Myocyte (in vitro differentiated cells): ENCODE results near the gene SFMBT1. TPM values are rescaled to one million over a fixed set of nuclear protein-coding genes. Genes with fewer than 3 reads are reported as not detected.
"Not testable (repeated sequence)": the region's sequence is repeated elsewhere in the genome, so short reads cannot be mapped to it uniquely, and the experiment has no call there.

ENCODE experiments used
- DNase-seq: peaks from one replicate; pipeline ENCODE4 v3.0.0-alpha.2; 2012; ENCODE audit warnings: low read depth
- total RNA-seq: library from RNA; depleted of rRNA; stranded (reverse); fragments of >200 nt; gene quantifications from 2 replicates; pipeline ENCODE4 v1.2.3, GENCODE V29; 2014

The SFMBT1 gene
- total RNA-seq, 1 donor from 2014 or later = 8.1 TPM

DNA sequence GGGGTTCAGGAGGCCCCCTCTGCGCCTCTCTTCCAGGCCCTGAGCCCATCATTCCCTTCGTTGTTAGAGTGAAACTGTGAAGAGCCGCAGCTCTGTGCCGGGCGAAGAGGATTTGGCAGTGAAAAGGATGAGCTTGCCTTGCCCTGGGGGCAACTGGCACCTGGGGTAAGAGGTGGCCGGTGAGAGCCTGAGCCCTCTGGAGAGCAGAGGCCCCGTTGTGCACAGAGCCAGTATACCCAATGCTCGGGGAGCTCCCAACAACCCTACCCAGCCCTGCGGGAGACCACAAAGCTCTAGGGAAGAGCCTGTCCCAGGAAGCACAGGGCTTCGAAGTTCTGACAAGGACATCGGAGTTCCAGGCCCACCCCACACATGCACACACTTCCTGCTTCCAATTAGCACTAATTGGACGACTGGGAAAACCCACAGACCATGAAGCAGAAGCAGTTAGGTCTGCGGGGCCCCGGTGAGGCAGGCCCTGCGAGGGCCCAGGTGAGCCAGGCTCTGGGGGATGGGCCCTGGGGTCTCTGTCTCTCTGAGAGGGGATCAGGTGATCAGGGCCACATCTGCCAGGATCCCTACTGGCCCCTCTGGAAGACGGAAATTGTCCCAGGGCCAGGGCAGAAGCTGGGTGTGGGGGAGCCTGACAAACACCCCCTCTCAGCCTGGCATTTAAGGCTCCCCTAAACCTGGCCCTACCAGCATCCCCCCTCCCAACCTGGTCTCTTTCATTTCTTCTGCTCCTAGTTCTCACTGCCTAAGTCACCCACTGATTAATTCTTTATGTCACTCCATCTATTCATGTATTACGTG lies 27.9 kb upstream of the SFMBT1 start:
- no peak for DNase-seq

GRCh38 chr3:53072653-53073552 lies 27.0 kb upstream of the SFMBT1 start:
- DNase-seq = peak; percentile 78

DNA sequence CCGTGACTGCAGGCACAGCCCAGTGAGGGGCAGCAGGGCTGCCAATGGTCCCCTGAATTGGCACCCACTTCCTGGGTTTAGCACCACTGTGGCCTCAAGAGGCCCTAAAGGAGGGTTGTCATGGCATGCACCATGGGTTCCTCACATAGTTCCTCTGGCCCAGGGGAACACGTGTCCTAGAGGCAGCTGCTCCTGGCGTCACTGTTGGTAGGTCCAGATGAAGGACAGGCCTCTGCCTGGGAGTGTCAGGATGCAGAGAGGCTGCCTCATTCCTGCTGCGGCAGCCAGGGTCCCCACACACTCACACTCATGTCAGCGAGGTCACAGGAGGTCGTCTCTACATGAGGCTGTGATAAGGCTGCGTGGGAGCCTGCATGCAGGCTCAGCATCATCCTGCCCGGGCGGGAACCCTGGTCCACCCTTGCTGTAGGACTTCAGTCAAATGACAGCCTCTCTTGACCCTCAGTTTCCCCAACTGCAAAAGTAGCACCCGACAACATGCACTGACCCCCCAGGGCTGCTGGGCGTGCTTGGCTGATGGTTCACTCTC lies 26.1 kb upstream of the SFMBT1 start:
- no peak for DNase-seq

DNA sequence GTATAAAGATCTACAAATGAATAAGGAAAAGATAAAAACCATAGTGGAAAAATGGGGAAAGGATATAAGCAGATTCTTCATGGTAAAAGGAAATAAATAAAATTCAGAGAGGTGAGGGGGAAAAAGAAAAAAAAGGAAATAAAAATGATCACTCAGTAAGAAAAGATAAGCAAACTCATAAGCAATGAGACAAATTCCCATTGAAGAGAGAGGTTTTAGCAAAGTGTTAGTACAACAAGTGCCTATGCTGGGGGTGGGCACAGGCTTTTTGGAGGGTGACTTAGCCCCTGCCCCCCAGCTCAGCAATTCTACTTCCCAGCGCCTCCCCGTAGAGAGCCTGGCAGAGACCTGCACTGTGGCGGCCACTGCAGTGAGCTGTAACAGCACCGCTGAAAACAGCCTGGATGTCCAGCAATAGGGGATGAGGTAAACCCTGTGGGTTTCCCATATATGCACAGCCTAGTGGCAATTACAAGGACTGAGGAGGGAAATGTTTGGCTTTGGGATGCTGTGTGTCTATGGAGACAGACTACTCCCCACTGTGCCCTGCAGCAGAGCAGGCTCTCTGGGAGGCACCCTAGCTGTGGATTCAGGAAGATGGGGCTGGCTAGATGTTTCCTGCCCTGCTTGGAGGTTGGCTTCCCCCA lies 23.7 kb upstream of the SFMBT1 start:
- no peak for DNase-seq

DNA sequence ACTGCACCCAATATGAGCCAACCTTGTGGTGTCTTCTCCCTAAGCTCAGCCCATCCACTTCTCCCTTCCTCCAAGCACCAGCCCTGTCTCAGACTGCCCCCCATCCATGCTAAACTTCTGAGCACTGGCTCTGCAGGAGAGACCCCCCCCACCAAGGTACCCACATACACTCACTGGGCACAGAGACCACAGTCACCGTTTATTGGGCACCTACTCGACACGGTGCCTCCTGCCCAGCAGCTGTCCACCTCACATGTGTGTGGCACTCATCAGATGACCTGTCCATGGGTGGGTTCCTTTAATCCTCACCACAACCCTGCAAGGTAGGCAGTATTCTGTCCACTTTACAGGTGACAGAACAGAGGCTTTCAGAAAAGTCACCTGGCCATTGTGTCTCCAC lies 22.3 kb upstream of the SFMBT1 start:
- no peak for DNase-seq

DNA sequence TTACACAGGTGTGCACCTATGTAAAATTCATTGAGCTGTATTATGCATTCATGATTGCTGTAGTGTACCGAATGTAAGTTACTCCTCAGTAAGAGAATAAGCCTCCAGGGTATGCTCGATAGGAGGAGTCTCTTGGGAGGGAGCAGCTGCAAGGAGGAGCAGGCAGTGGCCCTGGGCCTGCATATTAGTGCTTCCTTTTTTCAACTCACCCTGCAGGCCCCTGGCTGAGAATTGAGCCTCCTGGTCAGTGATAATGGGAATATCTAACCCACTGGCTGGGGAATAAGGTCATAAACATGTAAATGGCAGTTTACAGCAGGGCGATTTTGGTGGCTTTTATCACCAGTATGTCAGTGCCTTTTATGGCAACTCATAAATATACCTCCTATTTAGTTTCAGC lies 21.7 kb upstream of the SFMBT1 start:
- peak; percentile 23 for DNase-seq

DNA sequence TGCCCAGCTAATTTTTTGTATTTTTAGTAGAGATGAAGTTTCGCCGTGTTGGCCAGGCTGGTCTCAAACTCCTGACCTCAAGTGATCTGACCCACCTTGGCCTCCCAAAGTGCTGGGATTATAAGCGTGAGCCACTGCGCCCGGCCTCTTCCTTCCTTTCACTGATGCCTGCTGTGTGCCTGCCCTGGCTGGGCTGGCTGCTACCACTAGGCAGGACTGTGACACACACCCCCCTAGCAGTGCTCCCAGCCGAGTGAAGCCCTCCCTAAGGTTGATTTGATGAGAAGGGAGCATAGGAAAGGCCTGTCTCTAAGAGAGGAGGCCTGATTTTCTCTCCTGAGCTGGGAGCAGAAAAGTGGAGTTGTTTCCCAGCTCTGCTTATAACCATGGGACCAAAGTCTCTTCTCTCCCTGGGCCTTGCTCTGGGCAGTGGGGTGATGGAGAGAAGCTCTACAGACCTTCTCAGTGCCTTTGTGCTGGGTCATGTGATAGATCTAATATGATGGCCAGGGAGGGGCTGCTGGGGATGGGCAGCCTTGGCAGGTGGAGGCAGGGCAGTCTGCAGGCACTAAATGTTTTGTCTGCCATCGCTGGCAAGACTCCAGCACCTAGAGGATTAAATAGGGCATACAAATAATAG lies 20.1 kb upstream of the SFMBT1 start:
- DNase-seq = no peak

DNA sequence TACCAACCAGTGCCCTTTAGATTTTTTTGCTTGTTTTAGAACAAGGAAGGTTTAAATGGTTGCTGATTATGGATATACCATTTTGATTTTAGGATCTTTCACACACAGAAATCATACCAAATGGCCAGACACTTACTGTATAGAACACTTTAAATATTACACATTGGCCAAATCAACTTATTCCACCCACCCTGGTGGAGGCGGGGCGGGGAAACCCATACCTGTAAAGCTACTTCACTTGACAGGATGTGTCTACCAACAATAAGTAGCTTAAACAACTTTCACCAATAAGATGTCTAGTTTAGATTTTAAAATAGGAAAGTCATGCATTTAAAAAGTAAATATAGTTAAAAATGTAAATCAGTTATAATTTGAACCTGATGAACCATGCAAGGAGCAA lies 17.0 kb upstream of the SFMBT1 start:
- no peak for DNase-seq

DNA sequence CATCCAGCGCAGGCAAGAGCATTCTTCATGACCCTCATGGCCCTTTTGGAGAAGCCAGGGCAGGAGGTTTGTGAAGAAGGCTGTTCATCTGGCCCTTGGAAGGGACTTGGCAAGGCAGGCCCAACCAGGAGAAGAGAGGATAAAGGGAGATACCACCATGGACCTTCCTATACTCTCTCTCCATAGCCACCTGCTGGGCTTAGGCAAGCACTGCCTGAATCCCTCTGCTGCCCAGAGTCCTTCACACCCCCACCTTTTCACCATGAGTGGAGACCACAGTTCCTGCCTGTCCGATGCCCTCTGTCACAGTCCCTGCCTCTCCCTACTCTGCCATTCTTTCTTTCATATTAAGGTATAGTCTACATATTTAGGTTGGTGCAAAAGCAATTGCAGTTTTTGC lies 10.6 kb upstream of the SFMBT1 start:
- DNase-seq = peak; percentile 23

DNA sequence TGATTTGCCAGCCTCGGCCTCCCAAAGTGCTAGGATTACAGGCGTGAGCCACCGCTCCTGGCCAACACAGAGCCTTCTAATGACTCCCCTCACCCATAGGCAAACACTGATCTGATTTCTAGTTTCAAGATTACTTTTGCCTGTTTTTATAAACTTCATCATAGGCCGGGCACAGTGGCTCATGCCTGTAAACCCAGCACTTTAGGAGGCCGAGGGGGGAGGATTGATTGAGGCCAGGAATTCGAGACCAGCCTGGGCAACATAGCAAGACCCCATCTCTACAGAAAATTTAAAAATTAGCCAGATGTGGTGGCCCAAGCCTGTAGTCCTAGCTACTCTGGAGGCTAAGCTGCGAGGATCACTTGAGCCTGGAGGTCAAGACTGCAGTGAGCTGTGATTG lies 8.4 kb upstream of the SFMBT1 start:
- DNase-seq = not testable (repeated sequence)

- DNase-seq = no peak
Measured at GRCh38 chr3:53051929-53052328, 6.1 kb upstream of the SFMBT1 start.

DNA sequence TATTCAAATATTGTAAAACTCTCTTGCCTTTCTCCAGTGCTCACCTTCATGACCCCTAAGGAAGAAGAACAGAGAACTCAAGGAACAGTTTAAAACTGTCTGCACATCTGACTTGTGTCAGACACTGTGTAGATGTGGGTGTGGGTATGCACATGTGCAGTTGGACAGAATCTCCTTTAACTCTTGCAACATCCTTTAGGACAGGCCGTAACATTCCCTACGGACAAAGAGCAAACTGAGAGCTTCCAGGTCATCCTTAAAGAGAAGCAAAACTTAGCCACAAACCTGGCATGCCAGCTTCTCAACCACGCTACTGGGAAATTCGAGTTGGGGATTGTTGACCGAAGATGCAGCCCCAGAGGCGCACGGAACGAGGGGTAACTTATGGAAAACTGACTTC lies 4.1 kb upstream of the SFMBT1 start:
- no peak for DNase-seq

DNA sequence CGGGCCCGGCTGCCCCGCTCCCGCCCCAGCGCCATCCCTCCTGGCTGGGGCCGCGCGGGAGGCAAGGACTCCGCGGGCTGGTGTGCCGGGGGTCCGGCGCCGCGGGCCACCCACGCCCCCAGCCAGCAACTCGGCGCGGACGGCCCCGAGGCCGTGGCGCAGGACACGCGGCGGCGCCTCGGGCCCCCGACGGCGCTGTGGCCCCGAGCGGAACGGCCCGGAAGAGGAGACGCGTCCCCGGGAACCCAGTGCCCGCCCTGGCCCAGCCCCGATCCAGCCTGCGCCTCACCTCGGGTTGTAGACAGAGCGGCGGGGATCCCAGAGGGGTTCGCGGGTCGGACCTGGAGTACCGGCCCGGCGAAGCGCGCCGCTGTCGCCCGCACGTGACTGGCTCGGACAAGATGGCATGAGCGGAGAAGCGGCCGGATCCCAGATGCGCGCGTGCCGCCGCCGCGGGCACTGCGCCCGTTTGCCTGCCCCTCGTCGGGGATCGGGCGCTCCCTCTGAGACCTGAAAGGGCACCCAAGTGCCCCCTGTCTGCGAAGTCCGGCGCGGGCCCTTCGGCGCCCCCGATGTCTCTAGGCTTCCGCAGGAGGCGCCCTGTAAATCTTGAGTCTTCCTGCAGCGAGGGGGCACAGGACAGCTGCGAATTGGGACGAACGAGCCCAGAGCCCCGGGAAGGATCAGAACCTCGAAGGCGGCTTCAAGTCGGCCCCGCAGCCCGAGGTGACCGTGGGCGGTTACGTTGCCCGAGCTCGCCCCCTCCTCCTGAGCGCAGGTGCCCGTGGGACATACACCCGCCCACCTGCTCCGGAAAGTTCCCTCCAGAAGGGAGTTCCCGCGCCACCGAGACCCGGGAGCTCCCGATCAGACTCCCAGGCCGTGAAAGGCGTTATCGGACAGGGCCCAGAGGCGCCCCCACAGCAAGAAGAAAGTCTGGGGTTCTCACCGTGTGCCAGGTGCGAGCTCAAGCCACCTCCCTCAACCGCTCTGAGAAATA lies 598 bp upstream of the SFMBT1 start:
- DNase-seq = peak; percentile 57

- DNase-seq = peak; percentile 64
Measured at GRCh38 chr3:53044711-53045517, 959 bp downstream of the SFMBT1 start.

- no peak for DNase-seq
Measured at GRCh38 chr3:53044371-53044710, 1.5 kb downstream of the SFMBT1 start.

DNA sequence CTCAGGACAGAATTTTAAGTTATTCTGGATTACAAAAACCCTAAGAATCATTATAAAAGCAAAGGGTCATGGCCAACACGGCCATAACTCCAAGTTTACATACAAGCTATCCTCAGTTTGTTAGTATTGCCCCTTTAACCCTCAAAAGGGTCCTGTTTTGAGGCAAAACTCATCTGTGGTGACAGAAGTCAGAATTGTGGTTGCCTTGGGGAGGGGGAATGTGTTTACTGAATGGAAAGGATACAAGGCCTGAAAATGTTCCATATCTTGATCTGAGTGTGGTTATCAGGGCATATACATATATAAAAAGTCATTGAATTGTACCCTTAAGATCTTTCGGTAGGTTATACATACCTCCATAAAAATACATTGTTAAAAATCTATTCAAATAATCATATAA lies 2.1 kb downstream of the SFMBT1 start:
- no peak for DNase-seq

DNA sequence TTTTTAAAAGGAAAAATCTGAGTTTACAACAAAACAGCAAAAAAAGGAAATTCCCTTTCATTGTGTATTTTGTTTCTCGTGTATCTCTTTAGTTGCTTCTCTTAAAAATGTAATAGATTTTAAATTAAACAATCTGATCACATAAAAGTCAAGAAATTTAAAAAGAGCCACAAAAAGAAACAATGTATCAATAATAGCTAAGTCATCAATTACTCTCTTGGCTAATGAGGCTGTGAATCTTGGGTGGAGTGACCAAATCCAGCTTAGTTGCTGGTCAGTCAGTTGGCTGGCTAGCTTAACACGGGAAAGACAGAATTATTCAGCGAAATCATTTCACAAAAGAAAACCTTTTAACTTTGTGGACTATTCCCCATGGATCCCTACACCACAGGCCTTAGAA lies 3.2 kb downstream of the SFMBT1 start:
- DNase-seq = no peak

- no peak for DNase-seq
Measured at GRCh38 chr3:53040351-53040820, 5.5 kb downstream of the SFMBT1 start.

DNA sequence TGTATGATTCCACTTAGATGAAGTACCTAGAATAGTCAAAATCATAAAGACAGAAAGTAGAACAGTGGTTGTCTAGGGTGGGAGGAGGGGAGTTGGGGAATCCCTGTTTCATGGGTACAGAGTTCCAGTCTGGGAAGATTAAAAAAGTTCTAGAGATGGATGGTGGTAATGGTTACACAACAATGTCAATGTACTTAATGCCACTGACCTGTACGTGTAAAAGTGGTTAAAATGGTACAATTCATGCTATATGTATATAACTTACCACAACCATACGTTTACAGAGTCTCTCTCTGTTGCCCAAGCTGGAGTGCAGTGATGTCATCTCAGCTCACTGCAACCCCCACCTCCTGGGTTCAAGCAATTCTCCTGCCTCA lies 6.5 kb downstream of the SFMBT1 start:
- DNase-seq = no peak
